Neuronal stem cell (in vitro differentiated cells): ENCODE results near the gene FAM135A. TPM values are rescaled to one million over a fixed set of nuclear protein-coding genes. Genes with fewer than 3 reads are reported as not detected.
A peak's percentile ranks its signal among the peaks of the same experiment; 100 is the strongest.

Source experiments
- DNase-seq: peaks from one replicate; pipeline ENCODE4 v3.0.0-alpha.2; 2013; ENCODE audit warnings: low spot score
- H2AFZ ChIP-seq: one replicate; pipeline ENCODE4 v1.6.1; 2013; ENCODE audit warnings: mild to moderate bottlenecking, low read length, inconsistent platforms
- H2AK5ac ChIP-seq: 2 replicates; pipeline ENCODE4 v1.6.1; 2013; ENCODE audit warnings: low read depth, mild to moderate bottlenecking, inconsistent platforms, low read length, moderate library complexity, mixed read lengths
- H2BK120ac ChIP-seq: 2 replicates; pipeline ENCODE4 v1.6.1; 2013; ENCODE audit warnings: low read depth, mild to moderate bottlenecking, inconsistent platforms, low read length, moderate library complexity, mixed read lengths
- H2BK12ac ChIP-seq: one replicate; pipeline ENCODE4 v1.6.1; 2013; ENCODE audit warnings: low read length, inconsistent platforms
- H2BK15ac ChIP-seq: 2 replicates; pipeline ENCODE4 v1.6.1; 2013; ENCODE audit warnings: mild to moderate bottlenecking, low read length, inconsistent platforms, mixed read lengths
- H2BK5ac ChIP-seq: one replicate; pipeline ENCODE4 v1.6.1; 2013; ENCODE audit warnings: inconsistent platforms, mild to moderate bottlenecking, low read length, moderate library complexity
- H3K14ac ChIP-seq: one replicate; pipeline ENCODE4 v1.6.1; 2013; ENCODE audit warnings: low read length, inconsistent platforms
- H3K18ac ChIP-seq: 2 replicates; pipeline ENCODE4 v1.6.1; 2013; ENCODE audit warnings: low read length, inconsistent platforms
- H3K23ac ChIP-seq: 2 replicates; pipeline ENCODE4 v1.6.1; 2013; ENCODE audit warnings: low read depth, mild to moderate bottlenecking, mixed read lengths, low read length, inconsistent platforms; ENCODE audit not compliant: poor library complexity
- H3K27ac ChIP-seq: replicated peaks from 3 replicates; pipeline ENCODE4 v1.5.1; 2013; ENCODE audit warnings: low read length, inconsistent platforms
- H3K27me3 ChIP-seq, 3 experiments: 2 replicates each; pipeline ENCODE4 v1.6.1; 2013; ENCODE audit warnings: low read length in 3 of 3, mild to moderate bottlenecking in 2 of 3, inconsistent platforms in 1 of 3, low read depth in 1 of 3, mixed read lengths in 1 of 3, moderate library complexity in 1 of 3; ENCODE audit not compliant: control insufficient read depth in 3 of 3, insufficient read depth in 3 of 3
- H3K36me3 ChIP-seq, 2 donors: replicated peaks in 1 of 2; 2 replicates each; pipeline ENCODE4 v1.6.1; 2013; ENCODE audit warnings: low read length in 2 of 2; ENCODE audit not compliant: control insufficient read depth in 2 of 2, insufficient read depth in 2 of 2
- H3K4ac ChIP-seq: 2 replicates; pipeline ENCODE4 v1.6.1; 2013; ENCODE audit warnings: inconsistent platforms, mild to moderate bottlenecking, low read length, moderate library complexity
- H3K4me1 ChIP-seq, 2 donors: 1 replicate in 1 of 2; 2 replicates in 1 of 2; pipeline ENCODE4 v1.6.1; 2013; ENCODE audit warnings: low read length in 2 of 2, low read depth in 1 of 2; ENCODE audit not compliant: control insufficient read depth in 2 of 2, insufficient read depth in 1 of 2
- H3K4me2 ChIP-seq: one replicate; pipeline ENCODE4 v1.6.1; 2013; ENCODE audit warnings: mild to moderate bottlenecking, low read length, inconsistent platforms; ENCODE audit not compliant: insufficient read depth, poor library complexity, severe bottlenecking
- H3K4me3 ChIP-seq, 2 donors: 2 replicates each; pipeline ENCODE4 v1.5.1; 2013; ENCODE audit warnings: low read length in 2 of 2, mild to moderate bottlenecking in 2 of 2, inconsistent platforms in 1 of 2, moderate library complexity in 1 of 2
- H3K79me1 ChIP-seq: one replicate; pipeline ENCODE4 v1.6.1; 2013; ENCODE audit warnings: low read depth, mild to moderate bottlenecking, inconsistent platforms, low read length, moderate library complexity
- H3K9ac ChIP-seq: one replicate; pipeline ENCODE4 v1.6.1; 2013; ENCODE audit warnings: mild to moderate bottlenecking, low read depth, low read length, inconsistent platforms; ENCODE audit not compliant: poor library complexity
- H3K9me3 ChIP-seq, 2 donors: replicated peaks in 1 of 2; 2 replicates each; pipeline versions ENCODE3 to v1.6.1; 2013; ENCODE audit warnings: low read length in 2 of 2, mild to moderate bottlenecking in 2 of 2, inconsistent platforms in 1 of 2, low read depth in 1 of 2, mixed read lengths in 1 of 2, moderate library complexity in 1 of 2; ENCODE audit not compliant: control insufficient read depth in 2 of 2, insufficient read depth in 1 of 2
- H4K8ac ChIP-seq: one replicate; pipeline ENCODE4 v1.6.1; 2013; ENCODE audit warnings: low read depth, mild to moderate bottlenecking, inconsistent platforms, low read length, moderate library complexity
- H4K91ac ChIP-seq: one replicate; pipeline ENCODE4 v1.6.1; 2013; ENCODE audit warnings: low read length, low read depth, mild to moderate bottlenecking, inconsistent platforms; ENCODE audit not compliant: poor library complexity
- WGBS, 2 donors: extraction: QIAGEN DNeasy Blood & Tissue Kit; methylation state at CpG; one replicate each; pipeline ENCODE4 v1.1.7; 2013; ENCODE audit warnings: missing lambda C conversion rate in 2 of 2, mixed read lengths in 1 of 2; ENCODE audit not compliant: insufficient read length in 2 of 2, insufficient replicate concordance in 1 of 2; ENCODE audit errors: extremely low coverage in 2 of 2; 5-methylcytosine and 5-hydroxymethylcytosine counted together
- polyA plus RNA-seq, 2 experiments: library from polyadenylated mRNA; stranded (reverse); fragments of 200-250 nt; gene quantifications; one replicate each; pipeline ENCODE4 v1.2.3, GENCODE V29; 2013

The FAM135A gene
- 17.9 TPM for polyA plus RNA-seq (2013, experiment 1 of 2)
- 18.7 TPM for polyA plus RNA-seq (2013, experiment 2 of 2)

GRCh38 chr6:70413114-70413991 is at the start of gene FAM135A:
Gene FAM135A, plus strand, starts transcription at chr6:70413508. Its CDS starts 14,835 bp downstream, at chr6:70428343.
- Histone ChIP-seq H2BK12ac (no peak within 1 kb of the TSS), H3K9ac (peak within 1 kb of the TSS; percentile 96), H3K4me2 (peak within 1 kb of the TSS; percentile 65), H2AK5ac (peak within 1 kb of the TSS; percentile 50), H3K14ac (peak within 1 kb of the TSS; percentile 84), H3K79me1 (no peaks in the 10 kb centered on the region), H3K9me3 (no peaks in the 10 kb centered on the region), H4K91ac (no peak within 1 kb of the TSS), H3K18ac (peak within 1 kb of the TSS; percentile 97), H3K27me3 (no peaks in the 10 kb centered on the region), H3K36me3 (peaks cover under 1 to 25% of the 10 kb centered on the region in 2 donors), H3K4ac (no peak within 1 kb of the TSS), H2BK5ac (peak within 1 kb of the TSS; percentile 98), H4K8ac (no peak within 1 kb of the TSS), H2BK15ac (peak within 1 kb of the TSS; percentile 67), H2BK120ac (peak within 1 kb of the TSS; percentile 94), H3K23ac (peak within 1 kb of the TSS; percentile 95), H3K27ac (peak within 1 kb of the TSS; percentile 67), H3K4me3 (peak within 1 kb of the TSS; percentile 91 to 96), H3K4me1 (peaks cover 3 to 4% of the 10 kb centered on the region in 2 donors), H2AFZ (peak within 1 kb of the TSS; percentile 85)
- peak; percentile 99 for DNase-seq
- no CpG with 5 or more reads among the region's 89 CpGs for WGBS, 2 donors

GRCh38 chr6:70363741-70364493 is 49.4 kb upstream of the FAM135A start:
- Histone ChIP-seq H3K9me3 (no peaks in the 10 kb centered on the region), H2BK120ac (no peak overlapping the region), H2BK15ac (no peak overlapping the region), H3K27ac (no peak overlapping the region), H2AFZ (no peak overlapping the region), H3K4me3 (no peak overlapping the region), H3K14ac (peak overlapping the region; percentile 50), H2AK5ac (peak overlapping the region; percentile 61), H2BK12ac (peak overlapping the region; percentile 18), H3K79me1 (no peaks in the 10 kb centered on the region), H3K4ac (no peak overlapping the region), H3K4me1 (peaks cover 0 to 2% of the 10 kb centered on the region in 2 donors), H3K23ac (peak overlapping the region; percentile 70), H4K8ac (no peak overlapping the region), H3K9ac (no peak overlapping the region), H3K18ac (peak overlapping the region; percentile 84), H4K91ac (peak overlapping the region; percentile 59), H3K27me3 (peaks cover 0 to 13% (median 0%) of the 10 kb centered on the region in 3 experiments), H3K4me2 (no peak overlapping the region), H3K36me3 (no peaks in the 10 kb centered on the region), H2BK5ac (no peak overlapping the region)
- no peak for DNase-seq
- WGBS, 2 donors, result no CpG with 5 or more reads among the region's 11 CpGs

GRCh38 chr6:70369332-70369950 is 43.9 kb upstream of the FAM135A start:
- no peak overlapping the region for H3K4ac ChIP-seq
- no peak overlapping the region for H3K23ac ChIP-seq
- peak overlapping the region; percentile 51 for H2AFZ ChIP-seq
- no peaks in the 10 kb centered on the region for H3K36me3 ChIP-seq
- no peak overlapping the region for H2BK12ac ChIP-seq
- no CpG with 5 or more reads among the region's 5 CpGs for WGBS, 2 donors
- no peak overlapping the region for H2BK120ac ChIP-seq
- H3K4me1 ChIP-seq, result no peaks in the 10 kb centered on the region
- H3K27me3 ChIP-seq, result peaks cover 0 to 13% (median 0%) of the 10 kb centered on the region in 3 experiments
- no peak overlapping the region for H3K14ac ChIP-seq
- no peak overlapping the region for H2BK5ac ChIP-seq
- peak; percentile 70 for DNase-seq
- no peak overlapping the region for H3K4me3 ChIP-seq
- no peak overlapping the region for H4K91ac ChIP-seq
- H2AK5ac ChIP-seq, result no peak overlapping the region
- H3K9me3 ChIP-seq, result no peaks in the 10 kb centered on the region
- no peak overlapping the region for H3K9ac ChIP-seq
- H2BK15ac ChIP-seq, result no peak overlapping the region
- no peak overlapping the region for H3K18ac ChIP-seq
- no peaks in the 10 kb centered on the region for H3K79me1 ChIP-seq
- H3K27ac ChIP-seq, result no peak overlapping the region
- H3K4me2 ChIP-seq, result no peak overlapping the region
- no peak overlapping the region for H4K8ac ChIP-seq
